Stomach (tissue), 9 donors: Measurements from ENCODE around the gene SHMT2. TPM values are rescaled to one million over a fixed set of nuclear protein-coding genes. Genes with fewer than 3 reads are reported as not detected.

Experiments used
- DNase-seq, 2 donors: peaks; one replicate each; pipeline versions ENCODE4 v3.0.0 to v3.0.0-alpha.2; 2013 to 2019
- H3K27ac ChIP-seq, 5 donors: fragments of 200-600 bp in 4 of 5; sonication (generic) in 4 of 5; one replicate each; pipeline ENCODE4 v1.5.1; 2013 to 2019; ENCODE audit warnings: mild to moderate bottlenecking in 1 of 5, moderate library complexity in 1 of 5
- H3K27me3 ChIP-seq, 3 donors: fragments of 200-600 bp; sonication (generic); one replicate each; pipeline ENCODE4 v1.5.1; 2017 to 2019; ENCODE audit warnings: mixed run types in 1 of 3
- H3K36me3 ChIP-seq, 4 donors: fragments of 200-600 bp; sonication (generic); 1 replicate in 3 of 4; 2 replicates in 1 of 4; pipeline ENCODE4 v1.5.1; 2016 to 2019
- H3K4me1 ChIP-seq, 4 donors: fragments of 200-600 bp; sonication (generic); one replicate each; pipeline ENCODE4 v1.5.1; 2016 to 2019
- H3K4me3 ChIP-seq, 4 donors: fragments of 200-600 bp; sonication (generic) in 3 of 4; one replicate each; pipeline ENCODE4 v1.5.1; 2016 to 2019; ENCODE audit warnings: mild to moderate bottlenecking in 1 of 4
- H3K9me3 ChIP-seq, 4 donors: fragments of 200-600 bp; sonication (generic); one replicate each; pipeline ENCODE4 v1.5.1; 2016 to 2019
- EP300 ChIP-seq: sonication (generic); formaldehyde crosslinking; IDR thresholded peaks from one replicate; pipeline ENCODE4 v1.6.1; 2017; ENCODE audit warnings: antibody characterized with exemption
- POLR2A ChIP-seq, 4 donors: fragments of 450-650 bp; IDR thresholded peaks; one replicate each; pipeline ENCODE4 v1.6.1; 2016; ENCODE audit warnings: antibody characterized with exemption in 4 of 4, control low read depth in 2 of 4, mild to moderate bottlenecking in 1 of 4, moderate library complexity in 1 of 4
- POLR2AphosphoS5 ChIP-seq, 3 donors: sonication (generic); formaldehyde crosslinking; IDR thresholded peaks; one replicate each; pipeline ENCODE4 v1.6.1; 2016; ENCODE audit warnings: antibody characterized with exemption in 3 of 3
- WGBS, 5 donors: extraction: QIAGEN DNeasy Blood & Tissue Kit in 3 of 5; methylation state at CpG; one replicate each; pipeline versions ENCODE4 v1.1.5 to v1.1.7; 2013 to 2018; 5-methylcytosine and 5-hydroxymethylcytosine counted together
- intact Hi-C: fragments of 100-400 bp; cut with DNase I; formaldehyde crosslinking; loops from one replicate; pipeline ENCODE4 v1.15.1; 2023; ENCODE audit warnings: low total_unique reads
- polyA plus RNA-seq, 3 donors: library from polyadenylated mRNA; stranded (reverse); fragments of 200-250 nt; gene quantifications; one replicate each; pipeline ENCODE4 v1.2.3, GENCODE V29; 2013
- total RNA-seq, 5 donors: library from RNA; depleted of rRNA; stranded (reverse); fragments of >200 nt; gene quantifications; one replicate each; pipeline versions ENCODE4 v1.1.0 to v1.2.3, GENCODE V29; 2014 to 2016
- TF ChIP-seq, protein P1 (sequence below), 7 experiments: fragments of 450-650 bp in 4 of 7; fragments of 200-600 bp in 3 of 7; sonication (generic) in 3 of 7; IDR thresholded peaks; one replicate each; pipeline ENCODE4 v1.5.1; 2016 to 2019; ENCODE audit warnings: antibody characterized with exemption in 7 of 7, control low read depth in 2 of 7, mild to moderate bottlenecking in 1 of 7
- donor health status: healthy with polysubstance abuse.
- donor health status: Bipolar disorder and iron deficiency.
- donor health status: healthy.

SHMT2 gene
- total and polyA plus RNA-seq, 8 donors = 26.1 to 93.7 (median 58.0) TPM

DNA sequence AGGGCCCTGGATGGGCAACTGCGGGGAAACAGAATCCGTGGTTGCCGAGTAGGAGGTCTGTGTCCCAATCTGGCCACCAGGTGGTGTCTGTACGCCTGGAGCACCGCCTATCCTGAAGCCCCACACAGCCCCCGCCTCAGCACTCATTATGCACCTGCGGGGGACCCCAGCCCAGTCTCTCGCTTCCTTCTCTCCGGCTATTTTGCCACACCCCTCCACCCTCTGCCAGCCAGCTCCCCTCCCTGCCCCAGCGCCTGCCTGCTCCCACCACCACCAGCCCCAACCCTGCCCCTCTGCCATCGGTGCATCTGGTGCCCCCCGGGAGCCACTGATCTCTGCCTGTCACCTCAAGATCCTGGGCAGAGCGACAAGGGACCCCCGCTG is 15.1 kb upstream of the SHMT2 start:
- H3K4me3 ChIP-seq = no peak overlapping the region
- H3K27ac ChIP-seq = no peak overlapping the region
- peaks cover 19 to 47% (median 40%) of the 10 kb centered on the region in 4 donors for H3K4me1 ChIP-seq
- peaks cover 10 to 35% (median 35%) of the 10 kb centered on the region in 4 donors for H3K36me3 ChIP-seq
- WGBS, 5 donors = 1 to 4% (median 2%) methylated on average over 13 to 14 of the region's 14 CpGs
- DNase-seq = peak; percentile 69 to 88
- peaks cover 26 to 60% (median 50%) of the 10 kb centered on the region in 3 donors for H3K27me3 ChIP-seq
- no peaks in the 10 kb centered on the region for H3K9me3 ChIP-seq
- intact Hi-C loops = loop anchor here (5.0 kb wide), 1 partner anchor 33 kb away; no protein-coding TSS in a partner anchor
- TF ChIP-seq, protein P1, sequence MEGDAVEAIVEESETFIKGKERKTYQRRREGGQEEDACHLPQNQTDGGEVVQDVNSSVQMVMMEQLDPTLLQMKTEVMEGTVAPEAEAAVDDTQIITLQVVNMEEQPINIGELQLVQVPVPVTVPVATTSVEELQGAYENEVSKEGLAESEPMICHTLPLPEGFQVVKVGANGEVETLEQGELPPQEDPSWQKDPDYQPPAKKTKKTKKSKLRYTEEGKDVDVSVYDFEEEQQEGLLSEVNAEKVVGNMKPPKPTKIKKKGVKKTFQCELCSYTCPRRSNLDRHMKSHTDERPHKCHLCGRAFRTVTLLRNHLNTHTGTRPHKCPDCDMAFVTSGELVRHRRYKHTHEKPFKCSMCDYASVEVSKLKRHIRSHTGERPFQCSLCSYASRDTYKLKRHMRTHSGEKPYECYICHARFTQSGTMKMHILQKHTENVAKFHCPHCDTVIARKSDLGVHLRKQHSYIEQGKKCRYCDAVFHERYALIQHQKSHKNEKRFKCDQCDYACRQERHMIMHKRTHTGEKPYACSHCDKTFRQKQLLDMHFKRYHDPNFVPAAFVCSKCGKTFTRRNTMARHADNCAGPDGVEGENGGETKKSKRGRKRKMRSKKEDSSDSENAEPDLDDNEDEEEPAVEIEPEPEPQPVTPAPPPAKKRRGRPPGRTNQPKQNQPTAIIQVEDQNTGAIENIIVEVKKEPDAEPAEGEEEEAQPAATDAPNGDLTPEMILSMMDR (IDR thresholded peaks at IDR 0.05) = peak in 5 of 7 experiments; percentile 61 to 84 (median 66)
- TF ChIP-seq POLR2A (IDR thresholded peaks at IDR 0.05) = no peak

DNA sequence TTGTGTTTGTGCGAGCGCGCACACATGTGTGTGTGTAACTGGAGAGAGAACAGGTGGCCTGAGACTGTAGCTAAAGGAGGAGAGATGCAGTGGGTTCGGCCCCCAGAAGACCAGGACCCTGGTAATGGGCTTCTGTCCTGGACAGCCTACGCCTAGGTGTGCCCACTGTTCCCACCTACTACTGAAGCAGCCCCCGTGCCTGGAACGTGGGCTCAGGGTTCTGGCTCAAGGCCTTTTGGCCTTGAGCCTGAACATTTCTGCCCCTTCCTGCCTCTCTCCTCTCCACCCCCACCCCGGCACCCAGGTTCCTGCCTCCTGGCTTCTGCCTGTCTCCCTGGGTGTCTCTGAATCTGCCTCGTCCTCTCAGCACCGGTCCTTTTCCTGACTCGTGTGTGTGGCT is 14.4 kb upstream of the SHMT2 start:
- DNase-seq = no peak
- H3K4me1 ChIP-seq = peaks cover 19 to 49% (median 41%) of the 10 kb centered on the region in 4 donors
- TF ChIP-seq POLR2A (IDR thresholded peaks at IDR 0.05) (no peak), POLR2AphosphoS5 (IDR thresholded peaks at IDR 0.05) (no peak), EP300 (no peak)
- TF ChIP-seq, protein P1 (IDR thresholded peaks at IDR 0.05) = no peak
- WGBS, 5 donors = 20 to 32% (median 30%) methylated on average over 10 to 11 of the region's 11 CpGs
- no peaks in the 10 kb centered on the region for H3K9me3 ChIP-seq
- intact Hi-C loops = no loop called here
- H3K27me3 ChIP-seq = peaks cover 29 to 67% (median 57%) of the 10 kb centered on the region in 3 donors
- no peak overlapping the region for H3K4me3 ChIP-seq
- no peak overlapping the region for H3K27ac ChIP-seq
- peaks cover 8 to 29% (median 28%) of the 10 kb centered on the region in 4 donors for H3K36me3 ChIP-seq

DNA sequence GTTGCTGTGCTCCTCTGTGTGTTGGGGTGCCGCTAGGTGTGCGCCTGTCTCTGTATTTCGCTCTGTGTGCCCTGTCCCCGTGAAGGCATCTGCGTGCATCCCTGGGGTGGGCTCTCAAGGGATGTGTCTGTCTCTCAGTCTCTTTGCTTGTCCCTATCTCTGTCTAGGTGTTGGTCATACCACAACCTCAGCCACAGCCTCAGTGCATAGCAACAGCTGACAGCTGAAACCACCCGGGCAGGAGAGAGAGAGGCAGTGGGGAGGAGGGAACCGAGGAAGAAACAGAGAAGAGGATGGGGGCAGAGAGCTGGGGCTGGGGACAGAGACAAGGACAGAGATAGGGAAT is 13.9 kb upstream of the SHMT2 start:
- DNase-seq = peak in 1 of 2 donors; percentile 61
- H3K36me3 ChIP-seq = peaks cover 6 to 23% (median 22%) of the 10 kb centered on the region in 4 donors
- intact Hi-C loops = no loop called here
- peaks cover 19 to 53% (median 43%) of the 10 kb centered on the region in 4 donors for H3K4me1 ChIP-seq
- H3K27ac ChIP-seq = no peak overlapping the region
- H3K27me3 ChIP-seq = peaks cover 29 to 73% (median 62%) of the 10 kb centered on the region in 3 donors
- 7 to 17% (median 14%) methylated on average over 7 of the region's 7 CpGs for WGBS, 5 donors
- peak overlapping the region; percentile 39 to 60 (median 48) for H3K4me3 ChIP-seq
- TF ChIP-seq EP300 = no peak
- TF ChIP-seq POLR2AphosphoS5 (IDR thresholded peaks at IDR 0.05) = no peak
- TF ChIP-seq, protein P1 (IDR thresholded peaks at IDR 0.05) = no peak
- TF ChIP-seq POLR2A (IDR thresholded peaks at IDR 0.05) = no peak
- no peaks in the 10 kb centered on the region for H3K9me3 ChIP-seq

DNA sequence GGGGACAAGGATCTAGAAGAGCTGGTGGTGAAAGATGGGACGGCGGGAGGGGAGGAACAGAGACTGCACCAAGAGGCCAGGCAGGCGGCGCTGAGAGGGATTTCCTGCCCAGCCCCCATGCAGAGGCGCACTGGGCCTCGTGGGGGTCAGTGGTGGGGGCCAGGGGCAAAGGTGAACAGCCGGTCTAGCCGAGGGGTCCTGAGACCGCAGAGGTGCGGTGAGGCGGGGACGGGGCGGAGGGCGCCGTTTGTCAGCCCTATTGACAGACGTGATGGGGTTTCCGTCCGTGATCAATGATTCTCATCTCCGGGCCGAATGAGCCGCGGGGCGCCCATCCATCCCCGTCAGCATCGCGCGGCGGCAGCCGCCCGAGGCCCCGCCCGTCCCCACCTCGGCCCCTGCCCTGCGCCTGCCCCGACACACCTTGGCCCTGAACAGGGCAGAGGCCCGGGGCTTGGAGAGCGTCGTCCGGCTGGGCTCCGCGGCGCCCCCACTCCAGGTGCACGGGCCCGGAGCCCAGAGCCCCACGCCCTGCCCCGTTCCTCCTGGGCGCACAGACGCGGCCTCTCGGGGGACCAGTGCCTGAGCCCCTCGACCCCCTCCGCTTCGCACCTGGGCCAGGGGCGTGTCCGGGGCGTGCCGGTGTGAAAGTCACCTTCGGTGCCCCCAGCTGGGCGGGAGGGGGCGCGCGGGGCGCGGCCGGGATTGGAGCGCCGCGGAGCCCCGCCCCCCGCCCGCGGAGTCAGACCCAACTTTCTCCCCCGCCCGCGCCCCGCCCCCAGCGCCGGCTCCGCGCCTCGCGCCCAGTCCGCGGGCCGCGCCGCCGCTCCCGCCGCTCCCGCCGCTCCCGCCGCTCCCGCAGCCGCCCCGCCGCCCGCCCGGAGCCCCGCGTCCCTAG is 13.2 kb upstream of the SHMT2 start, which contains the start of gene NXPH4:
NXPH4 (plus strand) TSS at position 781 of the 898 bp plus-strand sequence. CDS start 176 bp downstream, outside the sequence.
- Histone ChIP-seq H3K9me3 (no peaks in the 10 kb centered on the region), H3K36me3 (peaks cover 2 to 17% (median 16%) of the 10 kb centered on the region in 4 donors), H3K4me1 (peaks cover 19 to 55% (median 43%) of the 10 kb centered on the region in 4 donors), H3K4me3 (peak within 1 kb of the TSS; percentile 39 to 60 (median 48)), H3K27ac (no peak within 1 kb of the TSS), H3K27me3 (peaks cover 33 to 79% (median 69%) of the 10 kb centered on the region in 3 donors)
- intact Hi-C loops = no loop called here
- TF ChIP-seq POLR2A (IDR thresholded peaks at IDR 0.05) = no peak
- no peak for TF ChIP-seq POLR2AphosphoS5 (IDR thresholded peaks at IDR 0.05)
- TF ChIP-seq EP300 = no peak
- TF ChIP-seq, protein P1 (IDR thresholded peaks at IDR 0.05) = no peak
- 1 to 8% (median 2%) methylated on average over 15 to 88 of the region's 102 CpGs for WGBS, 5 donors
- peak; percentile 47 to 76 for DNase-seq
